Stimulated activated CD8-positive, alpha-beta memory T cell treated with anti-CD3 and anti-CD28 coated beads, Interleukin-15, amount 100 ng/mL, for 24 hours (primary cell): ENCODE results near the gene TTLL9.

Experiments
- DNase-seq: peaks from one replicate; pipeline ENCODE4 v3.0.0-alpha.2; 2020; ENCODE audit warnings: low read depth

The TTLL9 gene

DNA sequence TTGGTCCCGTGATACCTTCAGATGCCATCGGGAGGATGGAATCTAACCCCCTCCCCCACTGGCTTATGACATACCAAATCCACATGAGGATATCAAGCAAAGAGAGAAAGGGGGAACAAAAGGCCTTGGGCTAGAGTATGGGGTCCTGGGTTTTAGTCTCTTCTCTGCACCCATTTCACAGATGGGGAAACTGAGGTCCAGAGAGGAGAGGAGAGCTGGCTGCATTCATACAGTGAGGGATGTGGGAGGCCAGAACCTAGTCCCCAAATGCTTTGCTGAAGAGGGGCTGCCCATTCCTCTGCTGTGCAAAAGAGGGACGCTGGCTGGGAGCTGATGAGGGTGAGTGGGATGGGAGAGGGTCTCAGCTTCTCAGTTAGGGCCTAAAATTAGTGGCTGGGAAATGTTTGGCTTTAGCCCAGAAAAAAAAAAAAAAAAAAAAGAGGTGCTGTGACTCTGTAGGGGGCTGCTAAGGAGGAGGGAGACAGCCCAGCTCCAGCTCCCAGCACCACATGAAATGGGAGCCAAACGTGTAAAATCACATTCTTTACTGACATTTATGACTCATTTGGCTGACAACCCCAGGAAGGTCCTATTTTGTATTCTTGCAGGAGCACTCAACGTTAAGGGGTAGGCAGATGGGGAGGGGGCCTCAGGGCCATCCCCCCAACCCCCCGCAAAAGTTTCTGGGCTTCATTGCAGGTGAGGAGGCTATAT is 109.4 kb downstream of the TTLL9 start:
- DNase-seq = no peak

DNA sequence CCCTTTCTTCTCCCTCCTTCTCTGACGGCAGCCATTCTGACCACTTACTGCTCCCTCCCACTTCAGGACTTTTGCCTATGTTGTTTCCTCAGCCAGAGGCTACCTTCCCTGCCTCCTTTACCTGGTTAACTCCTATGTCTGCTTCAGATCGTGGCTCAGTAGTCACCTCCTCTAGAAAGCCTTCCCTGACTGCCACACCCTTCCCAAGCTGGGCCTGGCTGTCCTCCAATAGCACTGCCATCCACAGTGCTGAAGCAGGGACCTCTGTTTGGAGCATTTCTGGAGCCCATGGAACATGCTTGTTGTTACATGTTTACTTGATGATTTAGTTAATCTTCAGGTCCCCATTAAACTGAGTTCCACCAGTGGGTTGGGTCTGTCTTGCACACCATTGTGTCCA is 111.3 kb downstream of the TTLL9 start:
- no peak for DNase-seq

DNA sequence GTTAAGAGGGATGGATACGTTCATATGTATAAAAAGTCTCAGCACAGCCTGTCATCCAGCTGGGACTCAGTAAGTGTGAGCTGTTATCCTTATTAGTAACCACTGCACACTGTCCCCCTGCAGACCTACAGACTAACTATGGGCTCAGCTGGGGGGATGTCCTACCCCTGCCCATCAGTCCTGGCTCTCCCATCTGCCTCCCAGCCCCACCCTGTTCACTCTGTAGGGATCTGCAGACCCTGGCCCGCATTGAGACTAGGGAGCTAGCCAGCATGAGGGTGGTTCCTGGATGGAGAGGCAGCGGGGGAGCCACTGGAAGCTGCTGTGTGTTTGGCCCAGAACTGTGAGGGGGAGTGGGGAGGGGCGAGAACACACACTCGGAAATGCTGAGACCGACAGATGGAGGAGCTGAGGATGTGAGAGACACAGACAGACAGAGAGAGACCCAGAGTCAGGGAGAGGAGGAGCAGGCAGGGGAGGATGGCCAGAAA is 114.6 kb downstream of the TTLL9 start:
- DNase-seq = no peak

DNA sequence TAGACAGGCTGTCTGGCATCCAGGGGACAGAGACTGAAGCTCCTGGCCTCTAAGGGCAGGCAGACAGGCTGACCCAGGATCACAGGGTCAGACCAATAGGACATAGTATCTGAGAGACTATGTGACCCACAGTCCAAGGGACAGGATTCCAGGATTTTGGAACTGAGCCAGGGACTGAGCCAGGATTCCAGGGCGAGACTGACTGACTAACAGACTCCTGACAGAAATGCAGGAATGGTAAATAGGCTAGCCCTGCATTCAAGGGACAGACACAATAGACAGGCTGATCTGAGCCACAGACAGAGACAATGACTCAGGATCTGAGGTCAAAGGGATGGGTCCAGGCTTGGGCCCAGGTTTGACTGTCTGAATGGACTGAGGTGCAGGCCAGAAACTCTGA is 117.3 kb downstream of the TTLL9 start:
- DNase-seq = no peak

DNA sequence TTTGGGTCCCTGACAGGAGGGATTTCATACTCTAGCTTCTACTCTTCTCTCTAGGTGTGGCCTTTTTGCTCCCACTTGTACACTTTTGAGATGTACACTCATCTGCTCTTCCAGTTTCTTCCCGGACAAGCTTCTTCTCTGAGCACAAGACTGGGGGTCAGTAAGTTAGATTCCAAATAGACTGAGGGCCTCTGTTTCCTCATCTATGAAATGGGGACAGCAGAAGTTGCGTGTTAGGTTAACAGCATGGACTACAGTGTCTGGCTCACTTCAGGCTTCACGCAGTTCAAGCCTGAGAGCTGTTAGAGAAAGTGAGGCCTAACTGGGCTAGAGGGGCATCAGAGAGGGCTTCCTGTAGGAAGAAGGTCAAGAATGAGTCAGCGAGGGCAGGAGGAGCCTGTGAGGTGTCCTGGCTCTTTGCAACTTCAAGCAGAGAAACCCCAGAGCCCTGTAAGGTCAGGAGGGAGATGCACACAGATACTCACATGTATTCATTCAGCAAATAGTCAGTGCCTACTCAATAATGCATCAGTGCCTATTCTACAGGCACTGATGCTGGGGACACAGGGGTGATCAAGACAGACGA is 118.1 kb downstream of the TTLL9 start:
- DNase-seq = no peak

DNA sequence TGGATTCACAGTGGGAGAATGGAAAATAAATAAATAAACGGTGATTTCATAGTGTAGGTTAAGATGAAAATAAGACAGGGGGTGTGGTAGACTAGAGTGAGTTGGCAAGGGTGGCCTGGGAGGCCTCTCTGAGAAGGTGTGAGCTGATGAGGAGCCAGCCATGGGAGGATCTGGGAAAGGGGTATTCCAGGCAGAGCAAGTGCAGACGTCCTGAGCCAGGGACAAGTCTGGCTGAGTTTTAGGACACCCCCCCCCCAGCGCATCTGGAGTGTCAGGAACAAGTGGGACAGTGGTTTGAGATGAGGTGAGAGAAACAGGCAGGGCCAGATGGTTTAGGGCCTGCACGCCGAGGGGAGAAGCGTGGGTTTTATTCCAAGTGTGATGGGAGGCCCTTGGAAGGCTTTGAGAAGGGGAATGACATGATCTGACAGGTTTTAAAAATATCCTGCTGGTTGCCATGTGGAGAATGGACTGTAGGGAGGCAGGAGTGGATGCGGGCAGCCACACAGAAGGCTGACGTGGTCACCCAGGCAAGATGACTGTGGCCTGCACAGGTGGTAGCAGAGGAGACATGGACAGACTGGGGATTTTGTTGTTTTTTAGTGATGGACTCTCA is 118.7 kb downstream of the TTLL9 start:
- DNase-seq = no peak

DNA sequence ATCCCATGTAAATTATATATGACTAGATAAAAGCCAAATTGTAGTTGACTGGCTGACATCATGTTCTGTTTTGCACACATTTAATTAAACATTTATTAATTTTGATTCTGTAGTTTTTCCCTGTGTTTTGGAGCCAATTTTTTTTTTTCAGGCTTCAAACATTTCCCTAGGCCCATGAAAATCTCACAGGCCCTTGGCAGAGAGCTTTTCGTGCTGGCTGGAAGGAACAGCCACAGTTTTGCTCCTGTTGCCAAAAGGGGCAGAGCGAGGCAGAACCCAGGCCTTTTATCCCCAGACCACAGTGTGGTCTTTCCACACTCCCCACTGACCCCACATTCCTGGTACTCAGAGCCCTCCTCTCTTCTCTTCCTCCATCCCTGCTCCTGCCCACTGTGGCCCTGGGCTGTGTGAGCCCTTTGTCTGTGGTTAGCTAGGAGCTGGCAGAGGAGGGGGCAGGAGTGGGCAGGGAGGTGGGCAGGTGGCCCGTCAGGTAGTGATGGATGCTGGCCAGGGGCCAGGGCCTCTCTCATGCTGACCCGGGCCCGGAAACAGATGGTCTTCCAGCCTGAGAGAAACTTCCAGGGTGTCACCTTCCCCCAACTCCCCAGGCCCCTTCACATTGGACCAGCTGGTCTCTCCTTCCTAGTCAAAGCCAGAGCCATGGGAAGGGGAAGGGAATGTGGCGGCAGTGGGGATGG is 120.4 kb downstream of the TTLL9 start:
- DNase-seq = no peak

DNA sequence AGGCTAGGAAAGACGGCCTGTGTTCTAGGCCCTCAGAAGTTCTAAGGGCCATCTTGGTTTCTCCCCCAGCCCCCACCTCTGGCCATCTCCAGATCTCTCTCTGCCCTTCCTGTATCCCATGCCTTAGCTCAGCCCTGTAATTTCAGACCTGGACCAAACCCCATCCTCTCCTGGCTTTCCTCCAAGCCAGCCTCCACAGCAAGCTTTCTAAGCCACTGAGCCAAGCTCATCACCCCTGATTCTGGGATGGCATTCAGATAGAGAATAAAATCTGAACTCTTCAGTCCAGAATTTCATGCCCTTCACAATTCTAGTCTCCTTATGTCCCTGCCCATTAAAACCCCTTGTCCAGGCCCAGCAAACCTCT is 120.9 kb downstream of the TTLL9 start:
- no peak for DNase-seq

DNA sequence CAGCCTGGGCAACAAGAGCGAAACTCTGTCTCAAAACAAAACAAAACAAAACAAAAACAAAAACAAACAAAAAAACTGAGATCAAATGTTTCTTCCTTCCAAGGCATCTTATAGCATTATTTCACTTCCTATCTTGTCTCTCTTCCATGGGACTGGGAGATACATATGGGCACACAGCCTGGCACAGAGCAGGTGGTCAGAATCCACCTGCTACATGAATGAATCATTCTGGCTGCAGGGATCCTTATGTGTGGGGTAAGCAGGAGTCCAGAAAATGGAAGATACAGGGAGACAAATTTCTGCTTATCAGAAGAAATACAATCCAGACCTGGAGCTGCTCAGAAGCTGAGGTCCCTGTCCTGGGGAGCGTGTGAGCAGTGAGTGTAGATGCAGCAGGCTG is 121.7 kb downstream of the TTLL9 start:
- DNase-seq = no peak
